Neutrophil (primary cell): Measurements from ENCODE around the gene MIER2.

ENCODE experiments used
- H3K27ac ChIP-seq: fragments of 200-600 bp; sonication (generic); 2 replicates; pipeline ENCODE4 v1.5.1; 2016; ENCODE audit warnings: mild to moderate bottlenecking, moderate library complexity
- H3K27me3 ChIP-seq: fragments of 200-600 bp; sonication (generic); 2 replicates; pipeline ENCODE4 v1.6.0; 2016; ENCODE audit warnings: mild to moderate bottlenecking
- H3K36me3 ChIP-seq: fragments of 200-600 bp; sonication (generic); 2 replicates; pipeline ENCODE4 v1.5.1; 2017
- H3K4me1 ChIP-seq, 2 experiments: fragments of 200-600 bp in 1 of 2; sonication (generic) in 1 of 2; 1 replicate in 1 of 2; 2 replicates in 1 of 2; pipeline versions ENCODE4 v1.5.1 to v1.6.1; 2013 to 2016; ENCODE audit warnings: low read depth in 1 of 2, low read length in 1 of 2, mild to moderate bottlenecking in 1 of 2, moderate library complexity in 1 of 2; ENCODE audit not compliant: control insufficient read depth in 1 of 2, insufficient read depth in 1 of 2
- H3K4me3 ChIP-seq, 2 experiments: fragments of 200-600 bp in 1 of 2; sonication (generic) in 1 of 2; 1 replicate in 1 of 2; 2 replicates in 1 of 2; pipeline ENCODE4 v1.5.1; 2013 to 2016; ENCODE audit warnings: low read depth in 1 of 2, low read length in 1 of 2, mild to moderate bottlenecking in 1 of 2, moderate library complexity in 1 of 2
- H3K9me3 ChIP-seq: fragments of 200-600 bp; sonication (generic); 2 replicates; pipeline ENCODE4 v1.5.1; 2016
- TF ChIP-seq, protein P1 (sequence below): fragments of 200-600 bp; sonication (generic); IDR thresholded peaks from 2 replicates; pipeline ENCODE4 v1.5.1; 2016; ENCODE audit warnings: antibody characterized with exemption

MIER2 gene

DNA sequence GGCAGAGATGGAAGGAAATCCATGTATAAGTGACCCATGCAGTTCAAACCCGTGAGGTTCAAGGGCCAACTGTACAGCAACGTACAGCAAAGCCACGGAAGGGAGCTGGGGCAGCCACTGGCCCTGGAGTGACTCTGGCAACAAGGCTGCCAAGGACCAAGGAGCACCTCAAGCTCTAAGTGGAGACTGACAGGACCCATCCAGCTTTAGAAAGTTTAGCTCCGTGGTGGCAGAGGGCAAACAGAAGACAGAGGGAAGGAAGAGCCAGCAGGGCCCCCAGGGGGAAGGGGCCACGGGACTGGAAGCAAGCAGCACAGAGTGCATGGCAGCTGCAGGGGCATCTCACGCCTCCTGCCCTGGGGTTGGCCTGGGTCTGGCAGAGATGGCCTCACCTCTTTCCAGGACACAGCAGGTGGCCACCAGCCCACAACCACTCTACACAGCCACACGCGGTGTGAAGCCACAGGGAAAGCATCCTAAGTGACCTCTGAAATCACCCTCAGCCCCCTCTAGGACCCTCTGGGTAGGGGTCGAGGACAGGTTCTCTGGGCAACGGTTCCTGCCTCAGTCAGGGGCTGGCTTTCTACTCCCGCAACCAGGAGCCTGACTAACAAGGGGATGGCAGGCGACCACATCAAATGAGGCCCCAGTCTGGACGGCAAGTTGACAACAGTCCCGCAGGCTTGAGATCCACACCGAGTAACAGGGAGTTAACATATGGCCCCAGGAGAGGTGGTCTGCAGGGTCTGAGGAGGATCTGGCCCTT, 3.8 kb downstream of the MIER2 start:
- H3K36me3 ChIP-seq: no peaks in the 10 kb centered on the region
- H3K4me3 ChIP-seq: no peak overlapping the region
- H3K4me1 ChIP-seq: peaks cover 6 to 12% of the 10 kb centered on the region in 2 experiments
- H3K27me3 ChIP-seq: peaks cover 70% of the 10 kb centered on the region
- no peak overlapping the region for H3K27ac ChIP-seq
- no peaks in the 10 kb centered on the region for H3K9me3 ChIP-seq
- TF ChIP-seq, protein P1, sequence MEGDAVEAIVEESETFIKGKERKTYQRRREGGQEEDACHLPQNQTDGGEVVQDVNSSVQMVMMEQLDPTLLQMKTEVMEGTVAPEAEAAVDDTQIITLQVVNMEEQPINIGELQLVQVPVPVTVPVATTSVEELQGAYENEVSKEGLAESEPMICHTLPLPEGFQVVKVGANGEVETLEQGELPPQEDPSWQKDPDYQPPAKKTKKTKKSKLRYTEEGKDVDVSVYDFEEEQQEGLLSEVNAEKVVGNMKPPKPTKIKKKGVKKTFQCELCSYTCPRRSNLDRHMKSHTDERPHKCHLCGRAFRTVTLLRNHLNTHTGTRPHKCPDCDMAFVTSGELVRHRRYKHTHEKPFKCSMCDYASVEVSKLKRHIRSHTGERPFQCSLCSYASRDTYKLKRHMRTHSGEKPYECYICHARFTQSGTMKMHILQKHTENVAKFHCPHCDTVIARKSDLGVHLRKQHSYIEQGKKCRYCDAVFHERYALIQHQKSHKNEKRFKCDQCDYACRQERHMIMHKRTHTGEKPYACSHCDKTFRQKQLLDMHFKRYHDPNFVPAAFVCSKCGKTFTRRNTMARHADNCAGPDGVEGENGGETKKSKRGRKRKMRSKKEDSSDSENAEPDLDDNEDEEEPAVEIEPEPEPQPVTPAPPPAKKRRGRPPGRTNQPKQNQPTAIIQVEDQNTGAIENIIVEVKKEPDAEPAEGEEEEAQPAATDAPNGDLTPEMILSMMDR: no peak

DNA sequence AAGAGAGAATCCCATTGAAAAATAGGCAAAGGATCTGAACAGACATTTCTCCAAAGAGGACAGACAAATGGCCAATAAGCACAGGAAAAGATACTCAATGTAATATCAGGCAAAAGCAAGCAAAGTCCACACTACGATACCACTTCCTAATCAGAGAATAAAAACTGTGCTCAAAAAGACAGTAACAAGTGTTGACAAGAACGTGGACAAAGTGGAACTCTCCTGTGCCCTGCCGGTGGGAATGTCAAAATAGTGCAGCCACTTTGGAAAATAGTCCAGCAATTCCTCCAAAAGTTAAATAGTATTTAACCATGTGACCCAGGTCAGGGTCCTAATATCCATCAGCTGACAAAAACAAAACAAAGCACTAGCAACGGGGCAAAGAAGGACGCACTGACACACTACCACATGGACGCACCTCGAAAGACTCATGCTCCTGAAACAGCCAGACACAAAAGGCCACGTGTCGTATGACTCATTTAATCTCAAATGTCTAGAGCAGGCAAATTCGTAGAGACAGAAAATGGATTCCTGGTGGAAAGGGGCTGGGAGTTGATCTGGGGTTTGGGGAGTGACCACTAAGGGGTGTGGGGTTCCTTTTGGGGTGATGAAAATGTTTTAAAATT, 5.2 kb downstream of the MIER2 start:
- Histone ChIP-seq H3K27ac (no peak overlapping the region), H3K27me3 (peaks cover 56% of the 10 kb centered on the region), H3K4me3 (no peak overlapping the region), H3K4me1 (peaks cover 6 to 12% of the 10 kb centered on the region in 2 experiments), H3K9me3 (no peaks in the 10 kb centered on the region), H3K36me3 (no peaks in the 10 kb centered on the region)
- TF ChIP-seq, protein P1: no peak

DNA sequence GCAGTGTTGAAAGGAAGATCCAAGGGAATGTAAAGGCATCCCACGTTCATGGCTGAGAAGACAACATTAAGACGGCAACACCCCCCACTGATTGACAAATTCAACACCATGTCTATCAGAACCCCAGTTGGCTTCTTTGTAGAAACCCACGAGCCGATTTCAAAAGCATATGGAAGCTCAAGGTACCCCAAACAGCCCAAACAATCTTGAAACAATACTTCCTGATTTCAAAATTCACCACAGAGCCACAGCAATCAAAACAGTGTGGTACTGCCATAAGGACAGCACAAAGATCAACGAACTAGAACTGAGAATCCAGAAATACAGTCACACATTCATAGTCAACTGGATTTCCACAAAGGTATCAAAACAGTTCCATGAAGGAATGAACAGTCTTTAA, 6.2 kb downstream of the MIER2 start:
- Histone ChIP-seq H3K9me3 (no peaks in the 10 kb centered on the region), H3K4me3 (no peak overlapping the region), H3K27ac (no peak overlapping the region), H3K4me1 (peaks cover 6 to 12% of the 10 kb centered on the region in 2 experiments), H3K27me3 (peaks cover 46% of the 10 kb centered on the region), H3K36me3 (no peaks in the 10 kb centered on the region)
- TF ChIP-seq, protein P1: no peak

DNA sequence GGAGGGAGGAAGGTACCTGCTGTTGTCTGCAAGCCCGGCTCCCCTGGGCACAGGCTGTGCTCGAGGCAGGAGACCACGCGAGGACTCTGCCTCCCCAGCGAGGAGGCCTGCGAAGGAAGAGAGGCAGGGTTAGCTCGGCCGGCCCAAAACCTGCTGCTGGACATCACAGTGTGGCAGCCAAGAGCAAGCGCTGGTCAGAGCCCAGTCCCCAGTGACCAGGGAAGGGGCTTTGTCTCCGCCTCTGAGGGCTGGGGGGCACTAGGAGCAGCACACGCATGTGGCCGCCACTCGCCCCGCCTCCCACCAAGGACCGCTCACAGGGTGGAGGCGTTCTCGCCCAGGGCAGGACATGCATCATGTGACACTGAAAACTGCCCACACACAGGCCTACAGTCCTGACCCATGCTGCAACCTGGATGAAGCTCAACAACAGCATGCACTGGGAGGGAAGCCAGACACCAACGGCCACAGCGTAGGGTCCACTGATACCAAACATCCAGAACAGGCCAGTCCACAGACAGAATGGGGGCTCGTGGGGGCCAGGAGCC, 8.5 kb downstream of the MIER2 start:
- no peaks in the 10 kb centered on the region for H3K9me3 ChIP-seq
- TF ChIP-seq, protein P1: no peak
- no peak overlapping the region for H3K4me3 ChIP-seq
- H3K27ac ChIP-seq: no peak overlapping the region
- H3K27me3 ChIP-seq: peaks cover 23% of the 10 kb centered on the region
- H3K4me1 ChIP-seq: peaks cover 0 to 7% of the 10 kb centered on the region in 2 experiments
- no peaks in the 10 kb centered on the region for H3K36me3 ChIP-seq

DNA sequence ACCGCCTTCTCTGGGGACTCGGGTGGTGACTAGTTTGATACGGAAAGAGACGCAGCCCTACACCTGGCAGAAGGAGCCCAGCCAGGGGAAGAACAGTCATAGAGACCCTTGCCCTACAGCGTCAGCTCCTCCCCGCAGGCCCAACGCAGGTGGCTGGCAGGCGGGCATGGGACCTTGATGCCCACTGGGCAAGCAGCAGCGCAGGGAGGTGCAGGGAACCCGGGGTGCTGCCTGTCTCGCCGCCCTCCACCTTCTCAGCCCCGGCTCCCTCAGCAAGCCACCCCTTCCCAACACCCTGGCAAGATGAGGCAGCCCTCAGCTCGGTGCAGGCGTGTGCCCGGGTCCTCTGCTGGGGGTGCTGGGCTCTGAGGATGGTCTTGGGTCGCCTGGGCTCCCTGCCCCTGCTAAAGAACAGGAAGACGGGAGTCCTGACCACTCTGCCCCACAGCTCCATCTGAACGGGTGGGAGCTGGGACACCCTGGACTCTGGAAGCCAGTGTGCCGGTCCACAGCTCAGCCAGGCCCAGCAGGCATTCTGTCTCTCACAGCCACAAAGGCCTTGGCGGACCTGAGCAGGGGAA, 9.0 kb downstream of the MIER2 start:
- H3K27ac ChIP-seq: no peak overlapping the region
- no peak overlapping the region for H3K4me3 ChIP-seq
- H3K4me1 ChIP-seq: peaks cover 0 to 7% of the 10 kb centered on the region in 2 experiments
- no peaks in the 10 kb centered on the region for H3K9me3 ChIP-seq
- H3K36me3 ChIP-seq: no peaks in the 10 kb centered on the region
- peaks cover 18% of the 10 kb centered on the region for H3K27me3 ChIP-seq
- TF ChIP-seq, protein P1: no peak
